Mucosa of gallbladder (tissue), 1 donor: ENCODE results near the gene KPNB1. TPM values are rescaled to one million over a fixed set of nuclear protein-coding genes. Genes with fewer than 3 reads are reported as not detected.
A peak's percentile ranks its signal among the peaks of the same experiment; 100 is the strongest.

Experiments used
- DNase-seq: peaks from one replicate; pipeline ENCODE4 v3.0.0-alpha.2; 2020; ENCODE audit warnings: low spot score
- total RNA-seq: library from RNA; stranded (reverse); gene quantifications from one replicate; pipeline ENCODE4 v1.2.1, GENCODE V29; 2021
- donor health status: DM: no; HTN: no; CAD: no.

Gene KPNB1
- total RNA-seq, 1 donor from 2014 or later: 207 TPM

GRCh38 chr17:47636273-47637030, 13.3 kb upstream of the KPNB1 start:
- DNase-seq: no peak

DNA sequence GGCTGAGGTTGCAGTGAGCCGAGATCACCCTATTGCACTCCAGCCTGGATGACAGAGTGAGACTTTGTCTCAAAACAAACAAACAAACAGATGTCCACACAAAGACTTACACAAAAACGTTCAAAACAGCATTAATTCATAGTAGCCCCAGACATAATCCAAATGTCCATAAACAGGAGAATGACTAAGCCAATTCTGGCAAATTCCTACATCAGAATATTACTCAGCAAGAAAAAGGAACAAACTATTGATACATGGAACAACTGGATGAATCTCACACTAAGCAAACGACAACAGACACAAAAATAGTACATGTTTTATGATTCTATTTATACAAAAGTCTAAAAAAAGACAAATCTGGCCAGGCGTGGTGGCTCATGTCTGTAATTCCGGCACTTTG, 10.8 kb upstream of the KPNB1 start:
- DNase-seq: no peak

DNA sequence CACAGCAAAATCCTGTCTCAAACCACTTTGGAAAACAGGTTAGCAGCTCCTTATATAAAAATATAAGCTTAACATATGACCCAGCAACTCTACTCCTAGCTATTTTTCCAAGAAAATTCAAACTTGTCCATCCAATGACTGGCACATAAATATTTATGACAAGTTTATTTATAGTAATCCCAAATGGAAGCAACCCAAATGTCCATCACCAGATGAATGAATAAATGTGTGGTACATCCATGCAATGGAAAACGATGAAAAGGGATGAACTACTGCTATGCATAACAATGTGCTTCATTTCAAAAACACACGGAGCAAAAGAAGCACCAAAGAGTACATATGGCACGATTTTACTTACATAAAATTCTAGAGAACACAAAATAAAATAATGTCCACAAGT, 9.6 kb upstream of the KPNB1 start:
- DNase-seq: no peak

GRCh38 chr17:47641202-47641601, 8.5 kb upstream of the KPNB1 start:
- DNase-seq: no peak

DNA sequence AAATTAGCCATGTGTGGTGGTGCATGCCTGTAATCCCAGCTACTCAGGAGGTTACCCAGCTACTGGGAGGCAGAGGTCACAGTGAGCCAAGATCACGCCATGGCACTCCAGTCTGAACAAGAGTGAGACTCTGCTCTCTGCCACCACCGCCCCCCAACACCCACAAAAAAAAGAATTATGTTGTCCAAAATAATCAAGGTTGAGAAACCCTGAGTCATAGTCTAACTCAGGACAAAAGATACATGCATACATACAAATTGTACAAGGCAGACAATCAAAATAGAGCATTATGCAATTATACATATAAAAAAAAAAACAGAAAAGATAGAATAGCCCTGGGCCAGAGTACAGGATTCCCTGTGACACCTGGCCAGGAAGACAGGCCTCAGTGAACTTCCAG, 6.6 kb upstream of the KPNB1 start:
- DNase-seq: no peak

- no peak for DNase-seq
These were observed 5.4 kb upstream of the KPNB1 start for GRCh38 chr17:47644324-47644723.

DNA sequence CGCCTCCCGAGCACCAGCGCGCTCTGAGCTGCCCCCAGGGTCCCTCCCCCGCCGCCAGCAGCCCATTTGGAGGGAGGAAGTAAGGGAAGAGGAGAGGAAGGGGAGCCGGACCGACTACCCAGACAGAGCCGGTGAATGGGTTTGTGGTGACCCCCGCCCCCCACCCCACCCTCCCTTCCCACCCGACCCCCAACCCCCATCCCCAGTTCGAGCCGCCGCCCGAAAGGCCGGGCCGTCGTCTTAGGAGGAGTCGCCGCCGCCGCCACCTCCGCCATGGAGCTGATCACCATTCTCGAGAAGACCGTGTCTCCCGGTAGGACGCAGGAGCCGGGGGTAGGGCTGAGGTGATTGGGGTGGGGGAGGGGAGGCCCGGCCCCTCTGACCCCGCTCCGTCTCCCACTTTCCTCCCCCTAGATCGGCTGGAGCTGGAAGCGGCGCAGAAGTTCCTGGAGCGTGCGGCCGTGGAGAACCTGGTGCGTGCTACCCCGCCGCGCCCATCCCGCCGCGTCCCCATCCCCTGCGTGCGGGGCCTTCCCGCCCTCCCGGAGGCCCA, 329 bp downstream of the KPNB1 start:
- DNase-seq: no peak

- DNase-seq: peak; percentile 95
These were observed 1.1 kb downstream of the KPNB1 start for GRCh38 chr17:47650525-47651522.

- DNase-seq: no peak
These were observed 2.0 kb downstream of the KPNB1 start for GRCh38 chr17:47651704-47652103.

GRCh38 chr17:47652570-47652969, 2.9 kb downstream of the KPNB1 start:
- no peak for DNase-seq

GRCh38 chr17:47653442-47653841, 3.7 kb downstream of the KPNB1 start:
- DNase-seq: no peak

- DNase-seq: no peak
These were observed 5.3 kb downstream of the KPNB1 start for GRCh38 chr17:47654991-47655390.

- DNase-seq: no peak
These were observed 10.4 kb downstream of the KPNB1 start for GRCh38 chr17:47660064-47660492.

DNA sequence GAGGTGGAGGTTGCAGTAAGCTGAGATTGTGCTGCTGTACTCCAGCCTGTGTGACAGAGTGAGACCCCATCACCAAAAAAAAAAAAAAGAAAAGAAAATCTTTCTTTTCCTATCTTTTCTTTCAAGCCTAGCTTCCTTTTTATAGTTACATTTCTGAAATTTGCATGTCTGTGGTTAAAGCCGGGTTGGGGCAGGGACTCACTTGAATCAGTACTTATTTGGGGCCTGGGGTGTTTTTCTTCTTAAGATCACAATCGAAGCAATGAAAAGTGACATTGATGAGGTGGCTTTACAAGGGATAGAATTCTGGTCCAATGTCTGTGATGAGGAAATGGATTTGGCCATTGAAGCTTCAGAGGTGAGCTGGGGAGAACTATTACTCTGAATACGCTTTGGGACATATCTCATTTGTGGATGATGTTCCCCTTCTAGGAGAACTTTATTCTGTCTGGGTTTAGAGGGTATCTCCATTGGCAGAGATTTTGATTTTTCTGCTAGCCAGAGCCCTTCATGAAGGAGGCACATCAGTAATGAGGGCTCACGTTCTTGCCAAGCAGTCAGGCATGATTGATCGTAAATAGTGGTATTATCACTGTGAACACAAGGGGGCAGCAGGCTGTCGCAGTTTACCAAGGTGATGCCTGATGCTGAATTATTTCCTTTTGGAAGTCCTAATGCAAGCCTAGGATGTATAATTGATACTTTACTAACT, 14.3 kb downstream of the KPNB1 start:
- DNase-seq: peak; percentile 57

- DNase-seq: no peak
These were observed 14.9 kb downstream of the KPNB1 start for GRCh38 chr17:47664624-47664941.

GRCh38 chr17:47665655-47666054, 15.9 kb downstream of the KPNB1 start:
- DNase-seq: no peak

GRCh38 chr17:47669081-47669480, 19.4 kb downstream of the KPNB1 start:
- no peak for DNase-seq

DNA sequence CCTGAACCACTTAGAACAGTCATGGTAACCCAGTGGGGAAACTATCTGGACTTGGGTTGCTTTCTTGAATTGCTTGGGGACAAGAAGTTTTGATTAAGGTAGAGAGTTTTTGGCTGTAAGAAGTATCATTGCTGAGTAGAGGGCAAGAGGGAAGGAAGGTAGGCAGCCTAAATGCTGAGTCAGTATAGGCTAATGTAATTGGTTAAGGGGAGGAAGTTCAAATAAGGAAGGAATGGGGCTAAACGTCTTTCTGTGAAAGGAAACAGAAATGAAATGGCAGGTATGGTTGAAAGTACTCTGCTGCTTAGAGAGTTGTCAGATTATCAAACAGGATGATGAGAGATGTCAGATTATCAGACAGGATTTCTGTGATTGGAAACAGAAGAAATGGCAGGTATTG, 20.3 kb downstream of the KPNB1 start:
- DNase-seq: no peak

DNA sequence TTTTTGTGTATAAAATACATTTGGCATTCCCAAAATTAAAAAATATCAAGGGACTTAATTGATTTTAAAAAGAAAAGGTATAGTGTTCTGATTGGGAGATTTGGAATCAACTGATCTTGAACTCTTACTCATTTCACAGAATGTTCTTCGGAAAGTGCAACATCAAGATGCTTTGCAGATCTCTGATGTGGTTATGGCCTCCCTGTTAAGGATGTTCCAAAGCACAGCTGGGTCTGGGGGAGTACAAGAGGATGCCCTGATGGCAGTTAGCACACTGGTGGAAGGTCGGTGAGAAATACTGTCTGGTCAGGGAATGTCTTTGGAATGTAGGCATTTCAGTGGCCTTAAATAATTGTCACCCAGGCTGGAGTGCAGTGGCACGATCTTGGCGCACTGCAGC, 24.8 kb downstream of the KPNB1 start:
- no peak for DNase-seq

- no peak for DNase-seq
These were observed 25.9 kb downstream of the KPNB1 start for GRCh38 chr17:47675380-47676198.

DNA sequence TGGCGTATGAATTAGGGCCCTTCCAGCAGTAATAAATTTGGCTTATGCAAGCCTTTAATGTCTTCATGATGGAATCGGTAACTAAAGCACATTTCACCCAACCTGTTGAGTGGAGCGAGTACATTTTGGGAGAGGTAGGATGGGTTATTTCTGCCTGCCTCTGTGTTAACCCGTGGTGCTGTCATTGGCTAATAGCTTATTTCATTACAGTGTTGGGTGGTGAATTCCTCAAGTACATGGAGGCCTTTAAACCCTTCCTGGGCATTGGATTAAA, 26.4 kb downstream of the KPNB1 start:
- DNase-seq: no peak
